ENCODE data around the gene ZNF688. TPM values are rescaled to one million over a fixed set of nuclear protein-coding genes. Genes with fewer than 3 reads are reported as not detected.
A peak's percentile ranks its signal among the peaks of the same experiment; 100 is the strongest.

ZNF688 gene
- total RNA-seq, 1 experiment from 2014 or later = 5.5 TPM

DNA sequence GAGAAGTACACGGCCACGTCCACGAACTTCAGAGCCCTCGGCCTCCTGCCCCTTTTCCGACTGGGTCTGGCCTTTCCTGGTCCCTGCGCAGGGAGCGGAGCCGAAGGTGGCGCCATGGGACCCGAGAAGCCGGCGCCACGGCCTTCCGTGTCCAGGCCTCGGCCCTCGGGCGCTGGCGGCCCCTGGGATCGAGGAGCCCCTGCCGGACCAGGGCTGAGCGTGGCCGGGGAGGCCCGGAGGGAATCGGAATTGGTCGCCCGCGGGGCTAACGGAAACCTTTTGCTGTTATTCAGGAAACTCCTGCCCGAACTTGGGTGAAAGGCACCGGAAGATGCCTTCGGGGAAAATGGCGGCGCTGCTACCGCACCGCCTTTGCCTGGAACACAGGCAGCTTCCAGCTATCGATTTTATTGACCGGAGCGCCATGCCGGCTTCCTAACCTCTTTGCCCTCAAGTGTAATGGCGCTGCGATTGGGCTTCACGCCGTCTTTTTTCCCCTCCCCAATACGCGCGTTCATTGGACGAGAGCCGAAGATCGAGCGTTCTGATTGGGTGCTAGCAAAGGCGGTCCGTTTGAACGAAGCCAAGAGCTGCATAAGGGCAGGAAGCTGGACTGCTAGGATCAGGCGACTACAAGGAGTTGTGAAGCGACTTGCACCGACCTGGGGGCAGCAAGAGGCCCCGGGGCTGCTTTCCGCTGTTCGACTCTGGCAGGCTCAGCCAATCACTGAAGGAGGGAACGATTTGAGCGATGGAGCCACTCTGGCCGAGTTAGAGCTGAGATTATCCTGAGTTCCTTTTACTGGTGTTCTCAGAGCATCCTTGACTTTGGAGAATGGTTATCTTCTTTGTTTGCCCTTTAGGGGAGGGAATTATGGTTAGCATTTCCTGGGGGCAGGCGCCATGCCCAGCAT lies 38.7 kb upstream of the ZNF688 start, which contains the start of gene ZNF689:
ZNF689 (minus strand) TSS at position 464 of the 914 bp plus-strand sequence; CDS start at position 116, 348 bp downstream.
- H3K4me2 ChIP-seq (ENCODE audit: low read length) = peak within 1 kb of the TSS; percentile 98
- H3K27ac ChIP-seq (ENCODE audit: low read length) = peak within 1 kb of the TSS; percentile 68
- H3K9me3 ChIP-seq (ENCODE audit: low read length) = no peaks in the 10 kb centered on the region
- CTCF ChIA-PET = interaction anchor here (0.5 to 0.6 kb wide), 2 partner anchors 20 to 76 kb away, joined by 5 to 7 read pairs; no protein-coding TSS in a partner anchor
- H3K79me2 ChIP-seq (ENCODE audit: low read length) = peaks cover 18% of the 10 kb centered on the region
- H2AFZ ChIP-seq (ENCODE audit: low read length) = peak within 1 kb of the TSS; percentile 97
- no peaks in the 10 kb centered on the region for H3K36me3 ChIP-seq (ENCODE audit: low read depth, low read length)
- peak within 1 kb of the TSS; percentile 99 for H3K9ac ChIP-seq (ENCODE audit: low read length)
- H3K27me3 ChIP-seq (ENCODE audit: low read length) = no peaks in the 10 kb centered on the region
- DNase-seq = peak; percentile 95
- intact Hi-C loops (cut with micrococcal nuclease) = loop anchor here (2.0 kb wide), 1 partner anchor 19 kb away; no protein-coding TSS in a partner anchor
- TSS peak; percentile 57 for BruUV-seq (replicated peaks)
- no peaks in the 10 kb centered on the region for H4K20me1 ChIP-seq (ENCODE audit: low read length)
- peak; percentile 80 for ATAC-seq
- H3K4me3 ChIP-seq (ENCODE audit: low read length) = peak within 1 kb of the TSS; percentile 93
- H3K4me1 ChIP-seq (ENCODE audit: insufficient read depth, low read length) = peaks cover 3% of the 10 kb centered on the region; the same call in 1 of the 2 replicates
- TF ChIP-seq, protein P1, sequence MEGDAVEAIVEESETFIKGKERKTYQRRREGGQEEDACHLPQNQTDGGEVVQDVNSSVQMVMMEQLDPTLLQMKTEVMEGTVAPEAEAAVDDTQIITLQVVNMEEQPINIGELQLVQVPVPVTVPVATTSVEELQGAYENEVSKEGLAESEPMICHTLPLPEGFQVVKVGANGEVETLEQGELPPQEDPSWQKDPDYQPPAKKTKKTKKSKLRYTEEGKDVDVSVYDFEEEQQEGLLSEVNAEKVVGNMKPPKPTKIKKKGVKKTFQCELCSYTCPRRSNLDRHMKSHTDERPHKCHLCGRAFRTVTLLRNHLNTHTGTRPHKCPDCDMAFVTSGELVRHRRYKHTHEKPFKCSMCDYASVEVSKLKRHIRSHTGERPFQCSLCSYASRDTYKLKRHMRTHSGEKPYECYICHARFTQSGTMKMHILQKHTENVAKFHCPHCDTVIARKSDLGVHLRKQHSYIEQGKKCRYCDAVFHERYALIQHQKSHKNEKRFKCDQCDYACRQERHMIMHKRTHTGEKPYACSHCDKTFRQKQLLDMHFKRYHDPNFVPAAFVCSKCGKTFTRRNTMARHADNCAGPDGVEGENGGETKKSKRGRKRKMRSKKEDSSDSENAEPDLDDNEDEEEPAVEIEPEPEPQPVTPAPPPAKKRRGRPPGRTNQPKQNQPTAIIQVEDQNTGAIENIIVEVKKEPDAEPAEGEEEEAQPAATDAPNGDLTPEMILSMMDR (conservative IDR thresholded peaks at IDR 0.05; ENCODE audit: low read depth, low read length) = 0 out of 2 replicates have a peak, but pooled peaks have one; percentile 9
- TF ChIP-seq EZH2 (IDR thresholded peaks at IDR 0.05; ENCODE audit: low read length, unreplicated experiment) = no peak
- H3F3A ChIP-seq (ENCODE audit: low read length, unreplicated experiment) = no peaks in the 10 kb centered on the region
- POLR2A ChIA-PET (ENCODE audit: unreplicated experiment) = interaction anchor here (0.6 to 1.0 kb wide), 3 partner anchors 52 to 430 kb away, joined by 3 to 11 read pairs (median 7); no protein-coding TSS in a partner anchor
- H3K9me2 ChIP-seq (replicated peaks; ENCODE audit: low read length) = no peaks in the 10 kb centered on the region

DNA sequence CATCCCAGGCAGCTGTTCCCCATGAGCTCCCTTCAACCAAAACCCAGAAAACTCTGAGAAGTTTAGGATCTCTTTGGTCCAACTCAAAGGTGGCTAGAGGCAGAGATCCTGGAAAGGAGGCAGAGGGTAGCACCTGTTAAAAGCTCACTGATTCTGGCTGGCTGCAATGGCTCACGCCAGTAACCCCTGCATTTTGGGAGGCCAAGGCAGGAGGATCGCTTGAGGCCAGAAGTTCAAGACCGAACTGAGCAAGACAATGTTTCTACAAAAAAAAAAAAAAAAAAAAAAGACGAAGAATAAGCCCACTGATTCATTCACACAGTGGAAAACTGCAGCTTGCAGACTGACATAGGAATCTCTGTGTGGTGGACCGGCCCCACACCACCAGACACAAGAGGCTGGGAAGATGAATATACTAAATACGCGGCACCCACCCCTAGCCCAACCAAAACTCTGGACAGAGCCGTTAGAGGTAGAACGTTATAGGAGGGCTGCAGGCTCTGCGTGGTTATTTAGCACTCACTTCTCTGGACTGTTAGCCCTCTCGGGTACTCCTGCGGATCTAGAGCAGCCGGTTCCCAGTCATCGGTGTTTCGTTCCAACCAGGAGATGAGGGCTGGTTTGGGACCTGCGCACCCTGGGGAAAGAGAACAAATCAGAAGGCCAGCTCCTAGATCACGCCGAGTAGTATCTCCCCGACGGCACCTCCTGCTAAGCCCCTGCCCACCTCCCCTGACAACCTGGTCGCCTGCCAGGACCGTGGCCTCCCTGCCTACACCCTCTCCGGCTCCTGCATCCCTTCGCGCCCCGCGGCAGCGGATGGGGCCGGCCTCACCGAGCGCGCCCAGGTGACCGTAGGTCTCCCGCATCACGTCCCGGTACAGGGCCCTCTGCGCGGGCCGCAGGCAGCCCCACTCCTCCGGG lies 37.8 kb upstream of the ZNF688 start:
- H3K9me3 ChIP-seq (ENCODE audit: low read length) = no peaks in the 10 kb centered on the region
- no peaks in the 10 kb centered on the region for H3F3A ChIP-seq (ENCODE audit: low read length, unreplicated experiment)
- no TSS peak for BruUV-seq (replicated peaks)
- peak overlapping the region; percentile 93 for H3K4me3 ChIP-seq (ENCODE audit: low read length)
- H3K27me3 ChIP-seq (ENCODE audit: low read length) = no peaks in the 10 kb centered on the region
- no peaks in the 10 kb centered on the region for H4K20me1 ChIP-seq (ENCODE audit: low read length)
- H3K9ac ChIP-seq (ENCODE audit: low read length) = peak overlapping the region; percentile 99
- ATAC-seq = peak; percentile 70
- ChIA-PET CTCF (no interaction called here), POLR2A (ENCODE audit: unreplicated experiment) (interaction anchor here (0.6 to 0.7 kb wide), 2 partner anchors 51 to 429 kb away, joined by 4 to 11 read pairs; partner anchors contain the start of gene ZNF764)
- H3K27ac ChIP-seq (ENCODE audit: low read length) = peak overlapping the region; percentile 68
- peak overlapping the region; percentile 98 for H3K4me2 ChIP-seq (ENCODE audit: low read length)
- TF ChIP-seq EZH2 (IDR thresholded peaks at IDR 0.05; ENCODE audit: low read length, unreplicated experiment) = no peak
- TF ChIP-seq EZH2phosphoT487 (IDR thresholded peaks at IDR 0.05; ENCODE audit: borderline replicate concordance, low read length) = no peak
- TF ChIP-seq, protein P1 (conservative IDR thresholded peaks at IDR 0.05; ENCODE audit: low read depth, low read length) = no peak
- H3K36me3 ChIP-seq (ENCODE audit: low read depth, low read length) = no peaks in the 10 kb centered on the region; the same call in 1 of the 2 replicates
- peaks cover 18% of the 10 kb centered on the region for H3K79me2 ChIP-seq (ENCODE audit: low read length)
- DNase-seq = peak; percentile 28
- H3K9me2 ChIP-seq (replicated peaks; ENCODE audit: low read length) = no peaks in the 10 kb centered on the region
- peak overlapping the region; percentile 97 for H2AFZ ChIP-seq (ENCODE audit: low read length)
- peaks cover 3% of the 10 kb centered on the region; the same call in 1 of the 2 replicates for H3K4me1 ChIP-seq (ENCODE audit: insufficient read depth, low read length)
- intact Hi-C loops (cut with micrococcal nuclease) = no loop called here
